ENCODE measurements around the gene ZNF138. TPM values are rescaled to one million over a fixed set of nuclear protein-coding genes. Genes with fewer than 3 reads are reported as not detected.
"Not testable (repeated sequence)": the region's sequence is repeated elsewhere in the genome, so short reads cannot be mapped to it uniquely, and the experiment has no call there.

Gene ZNF138
- total RNA-seq, 1 experiment from 2014 or later: 9.2 TPM

- intact Hi-C loops (cut with micrococcal nuclease; ENCODE audit: unreplicated experiment): no loop called here
- no peak for DNase-seq (ENCODE audit: low spot score)
- ChIA-PET CTCF (no interaction called here), POLR2A (ENCODE audit: low non-redundant PET) (no interaction called here)
- H3K4me3 ChIP-seq (ENCODE audit: low read depth, low read length, poor library complexity, severe bottlenecking): no peak overlapping the region
- H3K36me3 ChIP-seq (ENCODE audit: insufficient read depth, low read length, poor library complexity, severe bottlenecking): peaks cover 10% of the 10 kb centered on the region
- TF ChIP-seq EZH2 (IDR thresholded peaks at IDR 0.05; ENCODE audit: borderline replicate concordance, low read depth, low read length, poor library complexity, severe bottlenecking): no peak
- TF ChIP-seq CTCF (conservative IDR thresholded peaks at IDR 0.05; ENCODE audit: low read depth, low read length): no peak
- BruUV-seq (replicated peaks): no TSS peak
- no peak overlapping the region for H3K27ac ChIP-seq (ENCODE audit: low read depth, low read length, poor library complexity, severe bottlenecking)
- H3K4me1 ChIP-seq (ENCODE audit: insufficient read depth, low read length, poor library complexity, severe bottlenecking): no peaks in the 10 kb centered on the region
- peaks cover 29% of the 10 kb centered on the region for H3K9me3 ChIP-seq (ENCODE audit: low read depth, low read length, poor library complexity, severe bottlenecking)
- H3K27me3 ChIP-seq (replicated peaks; ENCODE audit: insufficient read depth, low read depth, low read length, poor library complexity): no peaks in the 10 kb centered on the region
Measured at GRCh38 chr7:64830926-64831325, 36.7 kb downstream of the ZNF138 start.

- TF ChIP-seq EZH2 (IDR thresholded peaks at IDR 0.05; ENCODE audit: borderline replicate concordance, low read depth, low read length, poor library complexity, severe bottlenecking) (no peak), CTCF (conservative IDR thresholded peaks at IDR 0.05; ENCODE audit: low read depth, low read length) (no peak)
- Histone ChIP-seq H3K36me3 (ENCODE audit: insufficient read depth, low read length, poor library complexity, severe bottlenecking) (peaks cover 10% of the 10 kb centered on the region), H3K27ac (ENCODE audit: low read depth, low read length, poor library complexity, severe bottlenecking) (no peak overlapping the region), H3K9me3 (ENCODE audit: low read depth, low read length, poor library complexity, severe bottlenecking) (peaks cover 29% of the 10 kb centered on the region), H3K4me3 (ENCODE audit: low read depth, low read length, poor library complexity, severe bottlenecking) (no peak overlapping the region), H3K4me1 (ENCODE audit: insufficient read depth, low read length, poor library complexity, severe bottlenecking) (no peaks in the 10 kb centered on the region), H3K27me3 (replicated peaks; ENCODE audit: insufficient read depth, low read depth, low read length, poor library complexity) (no peaks in the 10 kb centered on the region)
- POLR2A ChIA-PET (ENCODE audit: low non-redundant PET): no interaction called here
- intact Hi-C loops (cut with micrococcal nuclease; ENCODE audit: unreplicated experiment): no loop called here
- CTCF ChIA-PET: no interaction called here
- BruUV-seq (replicated peaks): no TSS peak
- no peak for DNase-seq (ENCODE audit: low spot score)
Measured at GRCh38 chr7:64832136-64832535, 37.9 kb downstream of the ZNF138 start.

GRCh38 chr7:64834989-64835388 lies 40.8 kb downstream of the ZNF138 start:
- POLR2A ChIA-PET (ENCODE audit: low non-redundant PET): no interaction called here
- Histone ChIP-seq H3K4me3 (ENCODE audit: low read depth, low read length, poor library complexity, severe bottlenecking) (no peak overlapping the region), H3K36me3 (ENCODE audit: insufficient read depth, low read length, poor library complexity, severe bottlenecking) (peaks cover 10% of the 10 kb centered on the region), H3K27me3 (replicated peaks; ENCODE audit: insufficient read depth, low read depth, low read length, poor library complexity) (no peaks in the 10 kb centered on the region), H3K4me1 (ENCODE audit: insufficient read depth, low read length, poor library complexity, severe bottlenecking) (no peaks in the 10 kb centered on the region), H3K27ac (ENCODE audit: low read depth, low read length, poor library complexity, severe bottlenecking) (no peak overlapping the region), H3K9me3 (ENCODE audit: low read depth, low read length, poor library complexity, severe bottlenecking) (peaks cover 14% of the 10 kb centered on the region)
- no peak for DNase-seq (ENCODE audit: low spot score)
- intact Hi-C loops (cut with micrococcal nuclease; ENCODE audit: unreplicated experiment): no loop called here
- BruUV-seq (replicated peaks): no TSS peak
- no peak for TF ChIP-seq EZH2 (IDR thresholded peaks at IDR 0.05; ENCODE audit: borderline replicate concordance, low read depth, low read length, poor library complexity, severe bottlenecking)
- TF ChIP-seq CTCF (conservative IDR thresholded peaks at IDR 0.05; ENCODE audit: low read depth, low read length): no peak
- CTCF ChIA-PET: no interaction called here

GRCh38 chr7:64835856-64836255 lies 41.6 kb downstream of the ZNF138 start:
- H3K4me1 ChIP-seq (ENCODE audit: insufficient read depth, low read length, poor library complexity, severe bottlenecking); POLR2A ChIA-PET (ENCODE audit: low non-redundant PET); BruUV-seq (replicated peaks); H3K4me3 ChIP-seq (ENCODE audit: low read depth, low read length, poor library complexity, severe bottlenecking); intact Hi-C loops (cut with micrococcal nuclease; ENCODE audit: unreplicated experiment); DNase-seq (ENCODE audit: low spot score); H3K27me3 ChIP-seq (replicated peaks; ENCODE audit: insufficient read depth, low read depth, low read length, poor library complexity); H3K27ac ChIP-seq (ENCODE audit: low read depth, low read length, poor library complexity, severe bottlenecking); H3K36me3 ChIP-seq (ENCODE audit: insufficient read depth, low read length, poor library complexity, severe bottlenecking); CTCF ChIA-PET: not testable (repeated sequence)
- peaks cover 14% of the 10 kb centered on the region for H3K9me3 ChIP-seq (ENCODE audit: low read depth, low read length, poor library complexity, severe bottlenecking)

GRCh38 chr7:64838051-64838450 lies 43.8 kb downstream of the ZNF138 start:
- not testable (repeated sequence) for BruUV-seq (replicated peaks)

More at GRCh38 chr7:64838051-64838450, 43.8 kb downstream of the ZNF138 start:
- H3K36me3 ChIP-seq (ENCODE audit: insufficient read depth, low read length, poor library complexity, severe bottlenecking); H3K9me3 ChIP-seq (ENCODE audit: low read depth, low read length, poor library complexity, severe bottlenecking); intact Hi-C loops (cut with micrococcal nuclease; ENCODE audit: unreplicated experiment); H3K27me3 ChIP-seq (replicated peaks; ENCODE audit: insufficient read depth, low read depth, low read length, poor library complexity); H3K27ac ChIP-seq (ENCODE audit: low read depth, low read length, poor library complexity, severe bottlenecking); POLR2A ChIA-PET (ENCODE audit: low non-redundant PET); H3K4me3 ChIP-seq (ENCODE audit: low read depth, low read length, poor library complexity, severe bottlenecking); DNase-seq (ENCODE audit: low spot score); CTCF ChIA-PET; H3K4me1 ChIP-seq (ENCODE audit: insufficient read depth, low read length, poor library complexity, severe bottlenecking): not testable (repeated sequence)
